Measurements from ENCODE around the gene TMA16. TPM values are rescaled to one million over a fixed set of nuclear protein-coding genes. Genes with fewer than 3 reads are reported as not detected.

TMA16 gene
- total RNA-seq, 4 donors from 2014 or later = 4.0 to 15.4 (median 8.7) TPM

DNA sequence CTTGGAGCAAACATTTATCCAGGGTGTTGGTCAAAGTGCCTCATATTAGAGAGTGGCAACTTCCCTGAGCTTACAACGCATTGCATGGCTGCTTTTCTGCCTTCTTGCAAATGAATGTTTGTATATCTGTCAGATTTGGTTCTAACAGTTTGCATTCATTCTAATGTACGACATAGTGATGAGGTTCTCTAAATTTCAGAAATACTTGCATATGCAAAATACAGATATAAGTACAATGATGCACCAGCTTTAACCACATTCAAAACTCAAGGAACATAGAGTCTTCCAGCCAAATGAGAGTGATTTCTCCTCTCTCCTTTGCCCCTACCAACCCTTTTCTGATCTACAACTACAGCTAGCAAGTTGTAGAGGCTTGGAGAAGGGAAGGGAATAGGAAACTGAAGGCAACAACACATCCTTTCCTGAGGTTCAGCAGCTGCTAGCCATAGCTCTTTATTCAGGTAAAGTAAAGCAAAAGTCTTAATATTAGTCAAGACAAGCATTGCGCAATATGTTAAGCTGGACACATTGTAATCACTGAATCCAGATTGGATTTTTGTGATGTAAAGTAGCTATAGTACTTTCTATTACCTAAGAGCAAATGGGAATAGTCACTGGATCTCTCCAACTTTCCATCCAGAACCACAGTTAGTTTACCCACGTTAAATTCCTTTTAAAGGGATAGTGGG lies 27.3 kb upstream of the TMA16 start:
- no peak for DNase-seq
- intact Hi-C loops (cut with DNase I; ENCODE audit: low total_unique reads) = no loop called here
- ATAC-seq = no peak
- Histone ChIP-seq H3K4me3 (no peak overlapping the region), H3K27me3 (no peaks in the 10 kb centered on the region), H3K36me3 (no peaks in the 10 kb centered on the region), H3K4me1 (no peaks in the 10 kb centered on the region), H3K27ac (no peak overlapping the region), H3K9me3 (no peaks in the 10 kb centered on the region)
- in situ Hi-C loops (cut with MboI; ENCODE audit: low sequenced_read_pairs in 4 of 4) = no loop called here
- TF ChIP-seq, protein P1, sequence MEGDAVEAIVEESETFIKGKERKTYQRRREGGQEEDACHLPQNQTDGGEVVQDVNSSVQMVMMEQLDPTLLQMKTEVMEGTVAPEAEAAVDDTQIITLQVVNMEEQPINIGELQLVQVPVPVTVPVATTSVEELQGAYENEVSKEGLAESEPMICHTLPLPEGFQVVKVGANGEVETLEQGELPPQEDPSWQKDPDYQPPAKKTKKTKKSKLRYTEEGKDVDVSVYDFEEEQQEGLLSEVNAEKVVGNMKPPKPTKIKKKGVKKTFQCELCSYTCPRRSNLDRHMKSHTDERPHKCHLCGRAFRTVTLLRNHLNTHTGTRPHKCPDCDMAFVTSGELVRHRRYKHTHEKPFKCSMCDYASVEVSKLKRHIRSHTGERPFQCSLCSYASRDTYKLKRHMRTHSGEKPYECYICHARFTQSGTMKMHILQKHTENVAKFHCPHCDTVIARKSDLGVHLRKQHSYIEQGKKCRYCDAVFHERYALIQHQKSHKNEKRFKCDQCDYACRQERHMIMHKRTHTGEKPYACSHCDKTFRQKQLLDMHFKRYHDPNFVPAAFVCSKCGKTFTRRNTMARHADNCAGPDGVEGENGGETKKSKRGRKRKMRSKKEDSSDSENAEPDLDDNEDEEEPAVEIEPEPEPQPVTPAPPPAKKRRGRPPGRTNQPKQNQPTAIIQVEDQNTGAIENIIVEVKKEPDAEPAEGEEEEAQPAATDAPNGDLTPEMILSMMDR (IDR thresholded peaks at IDR 0.05 in 4 of 5, conservative IDR thresholded peaks at IDR 0.05 in 1 of 5) = no peak
- TF ChIP-seq POLR2A (IDR thresholded peaks at IDR 0.05) = no peak

DNA sequence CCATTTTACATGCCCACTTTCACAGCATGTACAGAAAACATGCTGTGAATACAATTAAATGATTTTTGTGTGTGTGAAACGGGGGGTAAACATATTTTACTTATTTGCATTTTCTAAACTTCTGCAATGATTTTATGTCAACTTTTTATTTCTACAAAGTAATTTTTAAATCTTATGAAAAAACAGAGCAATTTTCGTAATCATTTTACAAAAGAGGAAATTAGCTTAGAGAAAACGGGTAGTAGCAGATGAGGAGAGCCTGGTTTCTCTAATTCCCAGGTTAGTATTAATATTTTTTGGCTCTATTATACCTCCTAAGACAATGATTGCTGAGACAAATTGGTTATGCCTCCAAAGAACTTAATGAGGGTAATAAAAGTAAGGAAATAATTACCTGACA lies 24.1 kb upstream of the TMA16 start:
- H3K36me3 ChIP-seq = no peaks in the 10 kb centered on the region
- H3K4me1 ChIP-seq = no peaks in the 10 kb centered on the region
- DNase-seq = no peak
- no peak overlapping the region for H3K4me3 ChIP-seq
- no peak for TF ChIP-seq POLR2A (IDR thresholded peaks at IDR 0.05)
- TF ChIP-seq, protein P1 (IDR thresholded peaks at IDR 0.05 in 4 of 5, conservative IDR thresholded peaks at IDR 0.05 in 1 of 5) = no peak
- no peak for ATAC-seq
- H3K27ac ChIP-seq = no peak overlapping the region
- no peaks in the 10 kb centered on the region for H3K27me3 ChIP-seq
- no peaks in the 10 kb centered on the region for H3K9me3 ChIP-seq
- in situ Hi-C loops (cut with MboI; ENCODE audit: low sequenced_read_pairs in 4 of 4) (no loop called here), intact Hi-C loops (cut with DNase I; ENCODE audit: low total_unique reads) (no loop called here)

DNA sequence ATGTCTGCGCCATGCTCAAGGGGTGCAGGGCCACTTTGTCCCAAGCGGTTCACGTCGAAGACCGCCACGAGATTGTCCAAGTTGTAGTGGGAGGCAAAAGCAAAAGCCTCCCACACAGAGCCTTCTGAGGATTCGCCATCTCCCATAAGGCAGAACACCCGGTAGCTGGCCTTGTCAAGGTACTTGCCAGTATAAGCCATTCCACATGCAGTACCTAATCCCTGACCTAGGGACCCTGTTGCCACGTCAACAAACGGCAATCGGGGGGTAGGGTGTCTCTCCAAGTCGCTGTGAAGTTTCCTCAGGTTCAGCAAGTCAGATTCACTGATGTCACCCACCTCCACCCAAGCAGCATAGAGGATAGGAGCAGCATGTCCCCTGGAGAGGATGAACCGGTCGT lies 21.4 kb upstream of the TMA16 start:
- ATAC-seq = no peak
- no peak for DNase-seq
- Histone ChIP-seq H3K27me3 (no peaks in the 10 kb centered on the region), H3K4me3 (no peak overlapping the region), H3K9me3 (no peaks in the 10 kb centered on the region), H3K27ac (no peak overlapping the region), H3K36me3 (no peaks in the 10 kb centered on the region), H3K4me1 (no peaks in the 10 kb centered on the region)
- no peak for TF ChIP-seq POLR2A (IDR thresholded peaks at IDR 0.05)
- TF ChIP-seq, protein P1 (IDR thresholded peaks at IDR 0.05 in 4 of 5, conservative IDR thresholded peaks at IDR 0.05 in 1 of 5) = no peak
- in situ Hi-C loops (cut with MboI; ENCODE audit: low sequenced_read_pairs in 4 of 4) (no loop called here), intact Hi-C loops (cut with DNase I; ENCODE audit: low total_unique reads) (no loop called here)

DNA sequence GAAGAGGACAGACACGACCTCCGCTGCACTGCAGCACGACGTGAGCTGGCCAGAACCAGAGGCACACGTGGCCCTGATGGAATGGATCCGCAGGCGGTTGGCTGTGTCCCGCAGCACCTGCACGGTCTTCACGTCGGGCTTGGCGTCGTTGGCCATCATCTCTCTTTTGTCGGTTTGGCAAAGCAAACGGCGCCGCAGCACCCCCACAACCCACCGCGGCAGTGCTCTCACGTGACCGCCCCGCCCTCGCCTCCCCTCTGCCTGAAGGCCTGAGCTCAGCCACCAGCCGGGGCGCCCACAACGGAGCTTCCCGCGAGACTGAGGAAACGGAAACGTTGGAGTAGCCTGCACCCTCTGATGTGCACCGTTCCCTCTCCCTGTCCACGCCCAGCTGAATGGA lies 20.9 kb upstream of the TMA16 start, which contains the start of gene TKTL2:
Gene TKTL2, minus strand, starts transcription at position 179 of the 400 bp plus-strand sequence. Its CDS starts 20 bp downstream, at position 159.
- Histone ChIP-seq H3K4me1 (no peaks in the 10 kb centered on the region), H3K4me3 (no peak within 1 kb of the TSS), H3K36me3 (no peaks in the 10 kb centered on the region), H3K27ac (no peak within 1 kb of the TSS), H3K27me3 (no peaks in the 10 kb centered on the region), H3K9me3 (no peaks in the 10 kb centered on the region)
- TF ChIP-seq POLR2A (IDR thresholded peaks at IDR 0.05) = no peak
- TF ChIP-seq, protein P1 (IDR thresholded peaks at IDR 0.05 in 4 of 5, conservative IDR thresholded peaks at IDR 0.05 in 1 of 5) = no peak
- DNase-seq (no peak), ATAC-seq (no peak)
- intact Hi-C loops (cut with DNase I; ENCODE audit: low total_unique reads) (no loop called here), in situ Hi-C loops (cut with MboI; ENCODE audit: low sequenced_read_pairs in 4 of 4) (no loop called here)

DNA sequence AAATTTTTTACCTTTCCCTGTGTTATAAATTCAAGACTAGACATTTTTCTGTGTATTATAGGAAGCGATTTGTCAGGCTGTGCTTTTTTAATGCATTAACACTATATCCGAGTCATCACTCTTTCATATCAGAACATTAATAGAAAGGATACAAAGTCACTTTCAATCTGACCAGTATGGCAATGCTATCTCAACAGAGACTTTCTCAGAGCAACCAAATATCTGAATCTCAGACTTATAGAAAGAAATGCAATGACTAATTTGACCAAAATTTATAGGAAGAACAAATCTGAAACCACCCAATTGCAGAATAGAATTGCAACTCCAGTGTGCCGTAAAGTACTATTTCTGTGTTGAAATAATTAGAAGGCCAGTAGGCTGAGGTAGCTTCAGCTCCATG lies 20.5 kb upstream of the TMA16 start:
- in situ Hi-C loops (cut with MboI; ENCODE audit: low sequenced_read_pairs in 4 of 4) = no loop called here
- no peaks in the 10 kb centered on the region for H3K27me3 ChIP-seq
- ATAC-seq = no peak
- no peaks in the 10 kb centered on the region for H3K36me3 ChIP-seq
- TF ChIP-seq POLR2A (IDR thresholded peaks at IDR 0.05) = no peak
- TF ChIP-seq, protein P1 (IDR thresholded peaks at IDR 0.05 in 4 of 5, conservative IDR thresholded peaks at IDR 0.05 in 1 of 5) = no peak
- no peaks in the 10 kb centered on the region for H3K4me1 ChIP-seq
- DNase-seq = no peak
- H3K4me3 ChIP-seq = no peak overlapping the region
- intact Hi-C loops (cut with DNase I; ENCODE audit: low total_unique reads) = no loop called here
- H3K9me3 ChIP-seq = no peaks in the 10 kb centered on the region
- H3K27ac ChIP-seq = no peak overlapping the region
